Ishikawa (cell line): ENCODE measurements around the gene EPS15.

Source experiments
- CEBPB ChIP-seq: IDR thresholded peaks from 2 replicates; pipeline ENCODE4 v1.6.1; 2012
- EGR1 ChIP-seq: IDR thresholded peaks from 2 replicates; pipeline ENCODE4 v1.6.1; 2012
- EP300 ChIP-seq: IDR thresholded peaks from 2 replicates; pipeline ENCODE4 v1.6.1; 2012; ENCODE audit warnings: borderline replicate concordance
- RAD21 ChIP-seq: IDR thresholded peaks from 2 replicates; pipeline ENCODE4 v1.6.1; 2012; ENCODE audit warnings: low read depth
- TAF1 ChIP-seq: IDR thresholded peaks from 2 replicates; pipeline ENCODE4 v1.6.1; 2012; ENCODE audit warnings: low read depth, mild to moderate bottlenecking

- TF ChIP-seq RAD21 (no peak), EP300 (no peak), CEBPB (no peak), EGR1 (no peak), TAF1 (no peak)
These were observed 34.5 kb downstream of the EPS15 start for GRCh38 chr1:51484591-51484990.
